IMR-90 (cell line): Measurements from ENCODE around the gene SLC22A12. TPM values are rescaled to one million over a fixed set of nuclear protein-coding genes. Genes with fewer than 3 reads are reported as not detected.

Experiments
- ATAC-seq: fragments of 200-7000 bp; cut with Tn5 transposase; 2 replicates; pipeline ENCODE4 v1.9.1; 2020; ENCODE audit warnings: low read depth, mild to moderate bottlenecking, moderate library complexity
- BruUV-seq: library from RNA; stranded (reverse); fragments of 400-500 nt; replicated peaks from 2 replicates; lab custom pipeline; 2021; lab: Mats Ljungman, UMichigan
- CTCF ChIA-PET: fragments of 300-600 bp; formaldehyde crosslinking; extraction: SDS; loops from one replicate; lab custom pipeline; 2021; ENCODE audit warnings: antibody characterized with exemption; lab: Yijun Ruan, JAX
- POLR2A ChIA-PET: fragments of 300-600 bp; sonication (Branson Sonifier 250); formaldehyde crosslinking; loops from one replicate; lab custom pipeline; 2022; ENCODE audit warnings: antibody characterized with exemption; ENCODE audit not compliant: unreplicated experiment; lab: Charles Lee
- DNase-seq: peaks from one replicate; pipeline ENCODE4 v3.0.0; 2013
- H2AFZ ChIP-seq: replicated peaks from 2 replicates; pipeline ENCODE3; 2013; ENCODE audit warnings: low read length, mild to moderate bottlenecking; ENCODE audit not compliant: poor library complexity
- H2AK5ac ChIP-seq: 2 replicates; pipeline ENCODE4 v1.6.1; 2013; ENCODE audit warnings: low read depth, low read length, inconsistent platforms
- H2AK9ac ChIP-seq: replicated peaks from 2 replicates; pipeline ENCODE3; 2013; ENCODE audit warnings: mild to moderate bottlenecking, low read depth, low read length, moderate library complexity; ENCODE audit not compliant: poor library complexity
- H2BK120ac ChIP-seq: 2 replicates; pipeline ENCODE4 v1.6.1; 2013; ENCODE audit warnings: low read depth, low read length, inconsistent platforms
- H2BK15ac ChIP-seq: 3 replicates; pipeline ENCODE4 v1.6.1; 2013; ENCODE audit warnings: low read depth, low read length, inconsistent platforms
- H2BK20ac ChIP-seq: 2 replicates; pipeline ENCODE4 v1.6.1; 2013; ENCODE audit warnings: low read depth, mild to moderate bottlenecking, inconsistent platforms, low read length, moderate library complexity
- H2BK5ac ChIP-seq: 2 replicates; pipeline ENCODE4 v1.6.1; 2013; ENCODE audit warnings: mild to moderate bottlenecking, low read depth, low read length, inconsistent platforms; ENCODE audit not compliant: poor library complexity, severe bottlenecking
- H3K14ac ChIP-seq: replicated peaks from 2 replicates; pipeline ENCODE4 v1.6.1; 2013; ENCODE audit warnings: low read depth, low read length, inconsistent platforms
- H3K18ac ChIP-seq: 2 replicates; pipeline ENCODE4 v1.6.1; 2013; ENCODE audit warnings: low read depth, low read length, control low read depth
- H3K23ac ChIP-seq: 2 replicates; pipeline ENCODE4 v1.6.1; 2013; ENCODE audit warnings: low read depth, low read length, inconsistent platforms
- H3K27ac ChIP-seq: 2 replicates; pipeline ENCODE4 v1.5.1; 2013; ENCODE audit warnings: mild to moderate bottlenecking, control low read depth, low read length; ENCODE audit not compliant: insufficient read depth
- H3K27me3 ChIP-seq: 2 replicates; pipeline ENCODE4 v1.6.1; 2013; ENCODE audit warnings: low read length; ENCODE audit not compliant: control insufficient read depth, insufficient read depth
- H3K36me3 ChIP-seq: 2 replicates; pipeline ENCODE4 v1.6.1; 2013; ENCODE audit warnings: low read length, mixed read lengths; ENCODE audit not compliant: control insufficient read depth, insufficient read depth
- H3K4ac ChIP-seq: 2 replicates; pipeline ENCODE4 v1.6.1; 2013; ENCODE audit warnings: low read depth, low read length, inconsistent platforms
- H3K4me1 ChIP-seq: 2 replicates; pipeline ENCODE4 v1.6.1; 2013; ENCODE audit warnings: low read length, mixed read lengths; ENCODE audit not compliant: control insufficient read depth, insufficient read depth
- H3K4me2 ChIP-seq: 2 replicates; pipeline ENCODE4 v1.6.1; 2013; ENCODE audit warnings: low read depth, mild to moderate bottlenecking, control low read depth, low read length, moderate library complexity
- H3K4me3 ChIP-seq: 2 replicates; pipeline ENCODE4 v1.5.1; 2013; ENCODE audit warnings: low read depth, mild to moderate bottlenecking, control low read depth, low read length, moderate library complexity; ENCODE audit not compliant: insufficient read depth
- H3K56ac ChIP-seq: 2 replicates; pipeline ENCODE4 v1.6.1; 2013; ENCODE audit warnings: low read length, inconsistent platforms; ENCODE audit not compliant: insufficient read depth; ENCODE audit errors: extremely low read depth
- H3K79me1 ChIP-seq, 2 experiments: 2 replicates each; pipeline ENCODE4 v1.6.1; 2013; ENCODE audit warnings: low read length in 2 of 2, inconsistent platforms in 1 of 2, low read depth in 1 of 2
- H3K9ac ChIP-seq: 2 replicates; pipeline ENCODE4 v1.6.1; 2013; ENCODE audit warnings: low read depth, low read length, control low read depth
- H3K9me1 ChIP-seq: 2 replicates; pipeline ENCODE4 v1.6.1; 2013; ENCODE audit warnings: low read length, inconsistent platforms; ENCODE audit not compliant: insufficient read depth
- H3K9me3 ChIP-seq: 2 replicates; pipeline ENCODE4 v1.6.1; 2013; ENCODE audit warnings: low read length; ENCODE audit not compliant: control insufficient read depth, insufficient read depth
- H4K20me1 ChIP-seq: 2 replicates; pipeline ENCODE4 v1.6.1; 2013; ENCODE audit warnings: low read length, inconsistent platforms; ENCODE audit not compliant: insufficient read depth
- H4K5ac ChIP-seq: 2 replicates; pipeline ENCODE4 v1.6.1; 2013; ENCODE audit warnings: mild to moderate bottlenecking, low read depth, low read length, control low read depth
- H4K8ac ChIP-seq, 2 experiments: 2 replicates each; pipeline ENCODE4 v1.6.1; 2013; ENCODE audit warnings: low read depth in 2 of 2, low read length in 2 of 2, control low read depth in 1 of 2, inconsistent platforms in 1 of 2
- H4K91ac ChIP-seq: 2 replicates; pipeline ENCODE4 v1.6.1; 2013; ENCODE audit warnings: low read depth, low read length, inconsistent platforms; ENCODE audit not compliant: insufficient read depth
- MAFK ChIP-seq: IDR thresholded peaks from 2 replicates; pipeline ENCODE4 v1.6.1; 2012; ENCODE audit warnings: low read depth, low read length, improper control_type of control experiment
- MAZ ChIP-seq: IDR thresholded peaks from 2 replicates; pipeline ENCODE4 v1.6.1; 2012; ENCODE audit warnings: low read depth, mild to moderate bottlenecking, low read length, improper control_type of control experiment, moderate library complexity, borderline replicate concordance
- NFE2L2 ChIP-seq: fragments of 150-350 bp; IDR thresholded peaks from 2 replicates; pipeline ENCODE4 v1.6.1; 2016; ENCODE audit warnings: low read depth, mild to moderate bottlenecking, low read length
- WGBS, 2 experiments: methylation state at CpG; one replicate each; pipeline versions ENCODE4 v1.1.5 to v1.1.7; 2013; ENCODE audit warnings: missing lambda C conversion rate in 2 of 2; ENCODE audit not compliant: insufficient read length in 1 of 2; ENCODE audit errors: extremely low coverage in 2 of 2; 5-methylcytosine and 5-hydroxymethylcytosine counted together
- dilution Hi-C: fragments of 300-500 bp; cut with HindIII; formaldehyde crosslinking; loops from one replicate; pipeline ENCODE4 v1.14.3; 2018; ENCODE audit warnings: low sequenced_read_pairs; ENCODE audit not compliant: unreplicated experiment
- in situ Hi-C: fragments of 300-500 bp; cut with MboI; formaldehyde crosslinking; loops from 3 replicates; pipeline ENCODE4 v1.14.3; 2019; ENCODE audit warnings: low sequenced_read_pairs, inconsistent platforms, mixed read lengths
- intact Hi-C: fragments of 100-400 bp; cut with micrococcal nuclease; formaldehyde crosslinking; loops from 2 replicates; pipeline ENCODE4 v1.10.0; 2022
- polyA plus RNA-seq, 3 experiments: library from polyadenylated mRNA; depleted of rRNA; stranded (reverse); fragments of >200 nt; gene quantifications; 2 replicates each; pipeline ENCODE4 v1.2.3, GENCODE V29; 2012; ENCODE audit warnings: low replicate concordance in 1 of 3
- total RNA-seq: library from RNA; depleted of rRNA; stranded (reverse); fragments of >200 nt; gene quantifications from 2 replicates; pipeline ENCODE4 v1.2.3, GENCODE V29; 2012

The SLC22A12 gene
- total and polyA plus RNA-seq, 2 of the 4 experiments (the other 2 are of a cell fraction): not detected

DNA sequence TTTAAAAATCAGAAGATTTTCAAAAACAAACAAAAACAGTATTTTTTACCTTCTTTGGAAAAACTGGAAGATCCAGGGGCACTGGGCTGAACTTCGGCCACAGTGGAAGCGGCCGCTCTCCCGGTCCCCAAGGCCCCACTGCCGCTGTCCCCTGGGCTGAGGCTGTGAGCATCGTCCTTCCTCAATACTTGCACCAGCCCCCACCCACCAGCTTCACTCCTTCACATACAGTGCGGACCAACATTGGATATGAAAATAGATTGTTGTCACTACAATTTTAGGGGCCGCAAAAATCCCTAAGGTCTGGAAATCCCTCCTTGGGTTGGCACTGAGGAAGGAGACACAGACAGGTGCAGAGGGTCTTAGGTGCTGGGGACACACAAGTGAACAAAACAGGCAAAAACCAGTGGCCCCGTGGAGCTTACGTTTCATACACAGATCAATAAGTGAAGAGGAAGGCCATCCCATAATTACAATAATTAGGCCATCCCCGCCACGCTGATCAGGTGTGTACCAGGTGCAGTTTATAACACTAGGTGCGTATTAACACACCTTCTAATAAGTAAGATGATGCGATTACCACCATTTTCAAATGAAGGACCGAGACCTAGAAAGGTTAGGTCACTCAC is 28.2 kb upstream of the SLC22A12 start:
- Histone ChIP-seq H3K23ac (no peak overlapping the region), H3K4me3 (no peak overlapping the region), H2BK120ac (no peak overlapping the region), H3K18ac (no peak overlapping the region), H2BK15ac (no peak overlapping the region), H3K9ac (no peak overlapping the region), H3K4me2 (no peak overlapping the region), H3K79me1 (no peaks in the 10 kb centered on the region), H2AK5ac (no peak overlapping the region), H2AFZ (no peak overlapping the region), H3K56ac (no peak overlapping the region), H3K9me3 (no peaks in the 10 kb centered on the region), H3K4ac (no peak overlapping the region), H3K27me3 (peaks cover 20% of the 10 kb centered on the region), H3K4me1 (no peaks in the 10 kb centered on the region), H3K36me3 (no peaks in the 10 kb centered on the region), H2BK5ac (no peak overlapping the region), H2AK9ac (no peak overlapping the region), H2BK20ac (no peak overlapping the region), H4K5ac (no peak overlapping the region), H4K20me1 (0 out of 2 replicates have a peak, but pooled peaks cover 4% of the 10 kb centered on the region), H4K91ac (no peak overlapping the region), H3K14ac (no peak overlapping the region), H3K27ac (no peak overlapping the region), H3K9me1 (no peaks in the 10 kb centered on the region), H4K8ac (no peak overlapping the region)
- ChIA-PET CTCF (no interaction called here), POLR2A (no interaction called here)
- 100% methylated on average over 1 of the region's 15 CpGs; no CpG with 5 or more reads in 1 of the 2 experiments for WGBS, 2 experiments
- in situ Hi-C loops: no loop called here
- no peak for DNase-seq
- ATAC-seq: no peak
- dilution Hi-C loops: no loop called here
- TF ChIP-seq NFE2L2: no peak
- TF ChIP-seq MAFK: no peak
- no peak for TF ChIP-seq MAZ
- intact Hi-C loops: no loop called here
- BruUV-seq: no TSS peak
